Endothelial cell of umbilical vein (primary cell): ENCODE measurements around the gene MRGPRE.

Source experiments
- TF ChIP-seq, protein P1 (sequence below): IDR thresholded peaks from 2 replicates; pipeline ENCODE4 v1.6.1; 2011; ENCODE audit not compliant: insufficient read depth, insufficient read length
- TF ChIP-seq, protein P2 (sequence below), 2 donors: IDR thresholded peaks; 1 replicate in 1 of 2; 2 replicates in 1 of 2; pipeline ENCODE4 v1.5.1; 2011; ENCODE audit warnings: low read length in 2 of 2, mild to moderate bottlenecking in 2 of 2, moderate library complexity in 2 of 2, control low read depth in 1 of 2, inconsistent platforms in 1 of 2, low read depth in 1 of 2; ENCODE audit not compliant: insufficient read depth in 1 of 2; ENCODE audit errors: extremely low read depth in 1 of 2

DNA sequence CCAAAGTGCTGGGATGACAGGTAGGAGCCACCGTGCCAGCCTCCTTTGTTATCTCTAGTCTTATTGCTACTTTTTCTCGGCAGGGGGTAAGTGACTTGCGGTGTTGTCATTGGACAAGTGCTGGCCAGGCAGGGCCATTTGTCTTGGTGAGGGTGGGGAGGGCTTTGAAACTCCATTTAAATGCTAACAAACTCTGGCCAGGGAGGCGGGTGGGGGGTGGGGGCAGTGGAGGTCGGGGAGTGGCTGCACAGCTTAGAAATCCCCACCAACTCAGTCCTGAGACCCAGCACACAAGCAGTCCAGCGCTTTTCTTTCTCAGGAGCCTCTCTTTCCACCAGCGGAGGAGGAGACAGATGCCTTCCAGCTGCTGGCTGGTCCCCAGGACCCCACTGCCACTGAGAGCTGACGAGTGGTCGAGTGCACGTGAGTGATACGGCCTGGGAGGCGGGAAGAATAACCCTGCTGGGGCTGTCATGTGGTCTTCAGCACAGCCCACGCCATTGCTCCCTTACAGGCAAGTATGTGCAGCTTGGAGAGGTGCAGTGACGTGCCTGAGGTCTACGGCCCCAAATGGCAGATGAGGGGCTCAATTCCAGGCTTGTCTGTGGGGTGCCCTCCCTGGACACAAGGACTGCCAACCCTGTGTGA, 42.9 kb downstream of the MRGPRE start:
- TF ChIP-seq, protein P1, sequence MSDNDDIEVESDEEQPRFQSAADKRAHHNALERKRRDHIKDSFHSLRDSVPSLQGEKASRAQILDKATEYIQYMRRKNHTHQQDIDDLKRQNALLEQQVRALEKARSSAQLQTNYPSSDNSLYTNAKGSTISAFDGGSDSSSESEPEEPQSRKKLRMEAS = no peak
- TF ChIP-seq, protein P2, sequence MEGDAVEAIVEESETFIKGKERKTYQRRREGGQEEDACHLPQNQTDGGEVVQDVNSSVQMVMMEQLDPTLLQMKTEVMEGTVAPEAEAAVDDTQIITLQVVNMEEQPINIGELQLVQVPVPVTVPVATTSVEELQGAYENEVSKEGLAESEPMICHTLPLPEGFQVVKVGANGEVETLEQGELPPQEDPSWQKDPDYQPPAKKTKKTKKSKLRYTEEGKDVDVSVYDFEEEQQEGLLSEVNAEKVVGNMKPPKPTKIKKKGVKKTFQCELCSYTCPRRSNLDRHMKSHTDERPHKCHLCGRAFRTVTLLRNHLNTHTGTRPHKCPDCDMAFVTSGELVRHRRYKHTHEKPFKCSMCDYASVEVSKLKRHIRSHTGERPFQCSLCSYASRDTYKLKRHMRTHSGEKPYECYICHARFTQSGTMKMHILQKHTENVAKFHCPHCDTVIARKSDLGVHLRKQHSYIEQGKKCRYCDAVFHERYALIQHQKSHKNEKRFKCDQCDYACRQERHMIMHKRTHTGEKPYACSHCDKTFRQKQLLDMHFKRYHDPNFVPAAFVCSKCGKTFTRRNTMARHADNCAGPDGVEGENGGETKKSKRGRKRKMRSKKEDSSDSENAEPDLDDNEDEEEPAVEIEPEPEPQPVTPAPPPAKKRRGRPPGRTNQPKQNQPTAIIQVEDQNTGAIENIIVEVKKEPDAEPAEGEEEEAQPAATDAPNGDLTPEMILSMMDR (IDR thresholded peaks at IDR 0.05; ENCODE audit: extremely low read depth in 1 of 2, insufficient read depth in 1 of 2, low read depth in 1 of 2, low read length in 2 of 2) = no peak
